Lower leg skin (tissue), 4 donors: Measurements from ENCODE around the gene ANO1. TPM values are rescaled to one million over a fixed set of nuclear protein-coding genes. Genes with fewer than 3 reads are reported as not detected.

Experiments used
- DNase-seq, 2 donors: peaks; one replicate each; pipeline ENCODE4 v3.0.0-alpha.2; 2019; ENCODE audit warnings: low spot score in 2 of 2
- H3K4me3 ChIP-seq: fragments of 200-600 bp; sonication (generic); 2 replicates; pipeline ENCODE4 v1.5.1; 2017; ENCODE audit warnings: mild to moderate bottlenecking, low read depth; ENCODE audit not compliant: poor library complexity, severe bottlenecking
- CTCF ChIP-seq, 3 donors: fragments of 450-650 bp; IDR thresholded peaks; one replicate each; pipeline ENCODE4 v1.5.1; 2016; ENCODE audit warnings: antibody characterized with exemption in 3 of 3, mild to moderate bottlenecking in 3 of 3, moderate library complexity in 2 of 3
- POLR2A ChIP-seq, 2 donors: fragments of 450-650 bp; IDR thresholded peaks; one replicate each; pipeline ENCODE4 v1.6.1; 2016 to 2017; ENCODE audit warnings: antibody characterized with exemption in 2 of 2, mild to moderate bottlenecking in 1 of 2, moderate library complexity in 1 of 2
- WGBS, 2 donors: methylation state at CpG; one replicate each; pipeline ENCODE4 v1.1.5; 2018; 5-methylcytosine and 5-hydroxymethylcytosine counted together
- intact Hi-C: fragments of 100-400 bp; cut with DNase I; formaldehyde crosslinking; loops from one replicate; pipeline ENCODE4 v1.15.0; 2023; ENCODE audit warnings: low total_unique reads
- total RNA-seq, 4 donors: library from RNA; depleted of rRNA; stranded (reverse); fragments of >200 nt; gene quantifications; one replicate each; pipeline ENCODE4 v1.1.0, GENCODE V29; 2016

The ANO1 gene
- total RNA-seq, 4 donors from 2014 or later, result 55.1 to 106 (median 76.8) TPM

GRCh38 chr11:70048279-70049024 lies 29.7 kb upstream of the ANO1 start:
- no peak overlapping the region for H3K4me3 ChIP-seq
- intact Hi-C loops, result no loop called here
- TF ChIP-seq CTCF (IDR thresholded peaks at IDR 0.05), result no peak
- TF ChIP-seq POLR2A (IDR thresholded peaks at IDR 0.05), result no peak
- peak in 1 of 2 donors; percentile 83 for DNase-seq
- 31 to 40% methylated on average over 9 to 12 of the region's 12 CpGs for WGBS, 2 donors

- TF ChIP-seq POLR2A (IDR thresholded peaks at IDR 0.05) (no peak), CTCF (IDR thresholded peaks at IDR 0.05) (no peak)
- 67 to 77% methylated on average over 5 of the region's 5 CpGs for WGBS, 2 donors
- intact Hi-C loops, result no loop called here
- H3K4me3 ChIP-seq, result no peak overlapping the region
- peak in 1 of 2 donors; percentile 79 for DNase-seq
Measured at GRCh38 chr11:70049045-70049444, 29.1 kb upstream of the ANO1 start.

GRCh38 chr11:70050243-70050642 lies 27.9 kb upstream of the ANO1 start:
- WGBS, 2 donors, result 63 to 80% methylated on average over 7 of the region's 7 CpGs
- DNase-seq, result peak in 1 of 2 donors; percentile 32
- intact Hi-C loops, result no loop called here
- TF ChIP-seq CTCF (IDR thresholded peaks at IDR 0.05) (no peak), POLR2A (IDR thresholded peaks at IDR 0.05) (no peak)
- H3K4me3 ChIP-seq, result no peak overlapping the region

- WGBS, 2 donors, result 87 to 94% methylated on average over 3 of the region's 3 CpGs
- TF ChIP-seq CTCF (IDR thresholded peaks at IDR 0.05) (no peak), POLR2A (IDR thresholded peaks at IDR 0.05) (no peak)
- DNase-seq, result peak; percentile 8 to 31
- H3K4me3 ChIP-seq, result no peak overlapping the region
- intact Hi-C loops, result no loop called here
Measured at GRCh38 chr11:70054004-70054403, 24.1 kb upstream of the ANO1 start.

GRCh38 chr11:70055444-70055843 lies 22.7 kb upstream of the ANO1 start:
- 84 to 97% methylated on average over 3 of the region's 3 CpGs for WGBS, 2 donors
- TF ChIP-seq CTCF (IDR thresholded peaks at IDR 0.05) (no peak), POLR2A (IDR thresholded peaks at IDR 0.05) (no peak)
- H3K4me3 ChIP-seq, result no peak overlapping the region
- no peak for DNase-seq
- intact Hi-C loops, result no loop called here

GRCh38 chr11:70057080-70057479 lies 21.0 kb upstream of the ANO1 start:
- WGBS, 2 donors, result 36 to 57% methylated on average over 3 of the region's 3 CpGs
- TF ChIP-seq CTCF (IDR thresholded peaks at IDR 0.05) (no peak), POLR2A (IDR thresholded peaks at IDR 0.05) (no peak)
- DNase-seq, result peak in 1 of 2 donors; percentile 7
- intact Hi-C loops, result no loop called here
- no peak overlapping the region for H3K4me3 ChIP-seq
